ENCODE data around the gene LTB. TPM values are rescaled to one million over a fixed set of nuclear protein-coding genes. Genes with fewer than 3 reads are reported as not detected.

Gene LTB
- total RNA-seq, 1 experiment from 2014 or later = not detected

DNA sequence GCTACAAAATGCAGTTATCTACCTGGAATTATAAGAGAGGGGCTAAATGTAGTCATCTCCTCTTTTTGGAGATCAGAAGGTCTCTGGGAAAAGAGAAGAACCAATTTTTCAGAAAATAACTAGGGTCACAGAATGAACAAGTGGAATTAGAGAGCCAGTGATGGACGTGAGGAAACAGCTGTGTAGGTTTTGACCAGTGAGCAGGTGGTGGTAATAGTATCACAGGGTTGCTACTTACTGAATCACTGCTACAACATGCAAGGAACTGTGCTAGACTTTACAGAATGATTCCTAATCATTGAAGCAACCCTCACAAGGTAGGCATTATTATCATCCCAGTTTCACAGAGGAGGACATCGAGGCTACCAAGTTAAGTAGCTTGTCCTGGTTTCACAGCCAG is 37.5 kb downstream of the LTB start:
- no peak for DNase-seq (ENCODE audit: low spot score)
- BruUV-seq (replicated peaks) = no TSS peak
- Histone ChIP-seq H3K27me3 (replicated peaks; ENCODE audit: insufficient read depth, low read depth, low read length, poor library complexity) (no peaks in the 10 kb centered on the region), H3K4me1 (ENCODE audit: insufficient read depth, low read length, poor library complexity, severe bottlenecking) (peaks cover 19% of the 10 kb centered on the region), H3K9me3 (ENCODE audit: low read depth, low read length, poor library complexity, severe bottlenecking) (no peaks in the 10 kb centered on the region), H3K36me3 (ENCODE audit: insufficient read depth, low read length, poor library complexity, severe bottlenecking) (peaks cover 11% of the 10 kb centered on the region), H3K4me3 (ENCODE audit: low read depth, low read length, poor library complexity, severe bottlenecking) (no peak overlapping the region), H3K27ac (ENCODE audit: low read depth, low read length, poor library complexity, severe bottlenecking) (no peak overlapping the region)
- ChIA-PET CTCF (interaction anchor here (3.9 kb wide), 1 partner anchor 54 kb away, joined by 31 read pairs; no protein-coding TSS in a partner anchor), POLR2A (ENCODE audit: low non-redundant PET) (no interaction called here)
- no peak for TF ChIP-seq EZH2 (IDR thresholded peaks at IDR 0.05; ENCODE audit: borderline replicate concordance, low read depth, low read length, poor library complexity, severe bottlenecking)
- TF ChIP-seq, protein P1, sequence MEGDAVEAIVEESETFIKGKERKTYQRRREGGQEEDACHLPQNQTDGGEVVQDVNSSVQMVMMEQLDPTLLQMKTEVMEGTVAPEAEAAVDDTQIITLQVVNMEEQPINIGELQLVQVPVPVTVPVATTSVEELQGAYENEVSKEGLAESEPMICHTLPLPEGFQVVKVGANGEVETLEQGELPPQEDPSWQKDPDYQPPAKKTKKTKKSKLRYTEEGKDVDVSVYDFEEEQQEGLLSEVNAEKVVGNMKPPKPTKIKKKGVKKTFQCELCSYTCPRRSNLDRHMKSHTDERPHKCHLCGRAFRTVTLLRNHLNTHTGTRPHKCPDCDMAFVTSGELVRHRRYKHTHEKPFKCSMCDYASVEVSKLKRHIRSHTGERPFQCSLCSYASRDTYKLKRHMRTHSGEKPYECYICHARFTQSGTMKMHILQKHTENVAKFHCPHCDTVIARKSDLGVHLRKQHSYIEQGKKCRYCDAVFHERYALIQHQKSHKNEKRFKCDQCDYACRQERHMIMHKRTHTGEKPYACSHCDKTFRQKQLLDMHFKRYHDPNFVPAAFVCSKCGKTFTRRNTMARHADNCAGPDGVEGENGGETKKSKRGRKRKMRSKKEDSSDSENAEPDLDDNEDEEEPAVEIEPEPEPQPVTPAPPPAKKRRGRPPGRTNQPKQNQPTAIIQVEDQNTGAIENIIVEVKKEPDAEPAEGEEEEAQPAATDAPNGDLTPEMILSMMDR (conservative IDR thresholded peaks at IDR 0.05; ENCODE audit: low read depth, low read length) = no peak
- intact Hi-C loops (cut with micrococcal nuclease; ENCODE audit: unreplicated experiment) = loop anchor here (5.0 to 10.0 kb wide), 5 partner anchors 47 to 350 kb away; partner anchors contain the start of genes APOM, BAG6, CLIC1 and EHMT2

DNA sequence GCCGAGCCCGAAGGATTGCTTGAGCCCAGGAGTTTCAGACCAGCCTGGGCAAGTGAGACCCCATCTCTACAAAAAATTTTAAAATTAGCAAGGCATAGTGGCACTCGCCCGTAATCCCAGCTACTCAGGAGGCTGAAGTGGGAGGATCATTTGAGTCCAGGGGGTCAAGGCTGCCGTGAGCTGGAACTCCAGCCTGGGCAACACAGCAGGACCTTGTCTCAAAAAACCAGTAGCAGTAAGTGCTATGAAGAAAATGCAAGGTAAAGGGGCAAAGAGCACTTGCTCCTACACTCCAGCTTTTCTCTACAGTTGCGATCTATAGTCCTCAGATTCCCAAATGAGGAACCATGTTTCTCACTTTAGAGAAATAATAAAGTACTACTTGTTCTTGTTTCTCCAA is 38.6 kb downstream of the LTB start:
- H3K4me1 ChIP-seq (ENCODE audit: insufficient read depth, low read length, poor library complexity, severe bottlenecking) = peaks cover 26% of the 10 kb centered on the region
- no peak overlapping the region for H3K27ac ChIP-seq (ENCODE audit: low read depth, low read length, poor library complexity, severe bottlenecking)
- CTCF ChIA-PET = no interaction called here
- no peaks in the 10 kb centered on the region for H3K27me3 ChIP-seq (replicated peaks; ENCODE audit: insufficient read depth, low read depth, low read length, poor library complexity)
- TF ChIP-seq, protein P1 (conservative IDR thresholded peaks at IDR 0.05; ENCODE audit: low read depth, low read length) = no peak
- no peak for TF ChIP-seq EZH2 (IDR thresholded peaks at IDR 0.05; ENCODE audit: borderline replicate concordance, low read depth, low read length, poor library complexity, severe bottlenecking)
- BruUV-seq (replicated peaks) = no TSS peak
- H3K4me3 ChIP-seq (ENCODE audit: low read depth, low read length, poor library complexity, severe bottlenecking) = no peak overlapping the region
- H3K9me3 ChIP-seq (ENCODE audit: low read depth, low read length, poor library complexity, severe bottlenecking) = no peaks in the 10 kb centered on the region
- intact Hi-C loops (cut with micrococcal nuclease; ENCODE audit: unreplicated experiment) = loop anchor here (5.0 to 10.0 kb wide), 5 partner anchors 46 to 351 kb away; partner anchors contain the start of genes APOM, BAG6, CLIC1 and EHMT2
- POLR2A ChIA-PET (ENCODE audit: low non-redundant PET) = no interaction called here
- no peak for DNase-seq (ENCODE audit: low spot score)
- peaks cover 21% of the 10 kb centered on the region for H3K36me3 ChIP-seq (ENCODE audit: insufficient read depth, low read length, poor library complexity, severe bottlenecking)

DNA sequence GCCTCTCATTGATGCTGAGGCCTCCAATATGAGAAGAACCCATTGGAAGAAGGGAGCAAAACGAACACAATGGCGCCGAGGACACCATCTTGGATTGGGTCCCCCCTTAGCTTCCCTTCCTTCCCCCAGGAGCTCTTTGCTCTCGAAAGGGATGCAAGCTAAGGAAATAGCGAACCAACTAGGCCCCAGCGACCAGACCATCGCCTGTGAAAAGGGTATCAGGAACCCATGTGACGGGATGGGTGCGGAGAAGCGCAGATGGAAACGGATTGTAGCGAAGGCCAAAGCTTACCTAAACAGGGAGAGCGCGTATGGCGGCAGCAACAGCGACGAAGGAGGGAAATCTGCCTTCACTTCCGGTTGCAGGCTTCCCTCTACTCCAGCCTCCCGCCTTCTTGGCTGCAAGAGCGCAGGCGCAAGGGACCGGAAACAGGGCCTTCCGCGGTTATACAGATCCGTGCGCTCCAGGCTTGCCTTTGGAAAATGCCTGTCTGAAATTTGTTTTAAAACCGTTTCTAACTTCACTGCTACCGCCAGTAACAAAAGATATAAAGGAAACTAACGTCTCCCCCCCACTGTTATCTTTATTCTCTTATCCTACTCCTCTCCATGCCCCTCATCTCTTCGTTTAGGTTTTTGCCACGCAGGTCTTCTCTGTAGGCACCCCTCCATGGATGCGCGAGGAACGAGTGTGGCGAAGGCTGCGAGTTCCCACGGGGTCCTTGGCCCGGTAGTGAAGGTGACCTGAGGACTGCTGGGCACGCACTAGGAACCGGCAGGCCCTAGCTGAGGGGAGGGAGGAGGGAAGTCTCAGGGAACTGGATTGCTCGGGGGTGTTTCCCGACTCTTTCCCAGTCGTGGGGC is 40.3 kb downstream of the LTB start, which contains the start of gene DDX39B:
DDX39B (minus strand) TSS at position 346 of the 864 bp plus-strand sequence. CDS start 1,471 bp downstream, outside the sequence.
- DNase-seq (ENCODE audit: low spot score) = peak; percentile 99
- Histone ChIP-seq H3K4me3 (ENCODE audit: low read depth, low read length, poor library complexity, severe bottlenecking) (peak within 1 kb of the TSS; percentile 87), H3K36me3 (ENCODE audit: insufficient read depth, low read length, poor library complexity, severe bottlenecking) (peaks cover 39% of the 10 kb centered on the region), H3K4me1 (ENCODE audit: insufficient read depth, low read length, poor library complexity, severe bottlenecking) (peaks cover 16% of the 10 kb centered on the region), H3K27me3 (replicated peaks; ENCODE audit: insufficient read depth, low read depth, low read length, poor library complexity) (no peaks in the 10 kb centered on the region), H3K9me3 (ENCODE audit: low read depth, low read length, poor library complexity, severe bottlenecking) (no peaks in the 10 kb centered on the region), H3K27ac (ENCODE audit: low read depth, low read length, poor library complexity, severe bottlenecking) (peak within 1 kb of the TSS; percentile 99)
- POLR2A ChIA-PET (ENCODE audit: low non-redundant PET) = interaction anchor here (0.6 to 0.8 kb wide), 5 partner anchors 45 to 813 kb away, joined by 3 to 4 read pairs (median 3); no protein-coding TSS in a partner anchor
- no peak for TF ChIP-seq EZH2 (IDR thresholded peaks at IDR 0.05; ENCODE audit: borderline replicate concordance, low read depth, low read length, poor library complexity, severe bottlenecking)
- TF ChIP-seq, protein P1 (conservative IDR thresholded peaks at IDR 0.05; ENCODE audit: low read depth, low read length) = no peak
- CTCF ChIA-PET = interaction anchor here (0.6 to 2.3 kb wide), 2 partner anchors 57 to 644 kb away, joined by 5 to 6 read pairs; no protein-coding TSS in a partner anchor
- intact Hi-C loops (cut with micrococcal nuclease; ENCODE audit: unreplicated experiment) = loop anchor here (5.0 to 10.0 kb wide), 5 partner anchors 45 to 353 kb away; partner anchors contain the start of genes APOM, BAG6, CLIC1 and EHMT2
- BruUV-seq (replicated peaks) = no TSS peak

Data from A673 (cell line).